Islet precursor cell (in vitro differentiated cells): ENCODE data around the gene EP400.
"Not testable (repeated sequence)": the region's sequence is repeated elsewhere in the genome, so short reads cannot be mapped to it uniquely, and the experiment has no call there.

Source experiments
- DNase-seq: peaks from one replicate; pipeline ENCODE4 v3.0.0-alpha.2; 2018

Gene EP400

DNA sequence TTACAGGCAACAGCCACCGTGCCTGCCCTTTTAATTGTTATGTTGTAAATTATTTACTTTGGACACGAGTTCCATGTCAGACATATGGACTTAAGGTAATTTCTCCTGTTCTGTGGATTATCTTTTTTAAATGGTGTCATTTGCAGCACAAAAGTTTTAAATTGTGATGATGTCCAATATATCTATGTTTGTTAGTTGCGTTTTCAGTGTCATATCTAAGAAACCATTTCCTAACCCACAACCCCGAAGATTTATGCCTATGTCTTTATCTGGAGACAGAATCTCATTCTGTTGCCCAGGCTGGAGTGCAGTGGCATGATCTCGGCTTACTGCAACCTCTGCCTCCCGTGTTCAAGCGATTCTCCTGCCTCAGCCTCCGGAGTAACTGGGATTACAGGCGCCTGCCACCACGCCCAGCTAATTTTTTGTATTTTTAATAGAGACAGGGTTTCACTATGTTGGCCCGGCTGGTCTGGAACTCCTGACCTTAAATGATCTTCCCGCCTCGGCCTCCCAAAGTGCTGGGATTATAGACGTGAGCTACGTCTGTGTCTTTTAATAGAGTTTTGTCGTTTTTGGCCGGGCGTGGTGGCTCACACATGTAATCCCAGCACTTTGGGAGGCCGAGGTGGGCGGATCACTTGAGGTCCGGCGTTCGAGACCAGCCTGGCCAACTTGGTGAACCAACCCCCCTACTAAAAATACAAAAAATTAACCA is 870 bp upstream of the EP400 start:
- not testable (repeated sequence) for DNase-seq

DNA sequence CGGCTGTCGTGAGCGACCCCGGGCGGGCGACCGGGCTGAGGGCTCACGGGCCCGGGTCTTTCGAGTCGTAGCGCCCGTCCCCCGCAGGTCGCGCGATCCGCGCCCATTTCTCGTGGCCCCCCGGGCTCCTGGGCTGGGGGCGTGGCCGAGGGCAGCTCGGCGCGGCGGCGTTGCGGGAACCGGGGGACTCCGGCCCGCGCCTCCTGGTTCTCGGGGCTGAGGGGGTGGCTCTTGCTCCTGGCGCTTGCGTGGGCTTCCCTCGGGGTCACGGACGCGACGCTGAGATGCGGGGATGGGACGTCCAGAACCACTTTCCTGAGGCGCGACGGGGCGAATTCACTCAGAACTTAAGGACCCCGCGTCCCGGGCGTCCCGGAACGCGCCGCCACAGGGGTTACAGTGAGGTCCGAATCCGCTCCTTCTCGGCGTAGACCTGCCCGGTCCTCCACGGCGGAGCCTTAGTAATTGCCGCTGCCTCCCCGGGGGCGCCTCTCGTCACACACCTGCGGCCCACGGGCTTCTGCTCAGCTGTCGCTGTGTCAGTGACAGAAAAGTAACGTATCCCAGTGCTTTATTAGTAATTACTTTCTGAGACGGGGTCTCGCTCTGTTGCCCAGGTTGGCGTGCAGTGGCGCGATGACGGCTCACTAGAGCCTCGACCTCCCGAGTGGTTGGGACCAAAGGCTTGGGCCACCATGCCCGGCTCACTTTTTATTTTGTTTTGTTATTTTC is 606 bp downstream of the EP400 start:
- peak; percentile 66 for DNase-seq

DNA sequence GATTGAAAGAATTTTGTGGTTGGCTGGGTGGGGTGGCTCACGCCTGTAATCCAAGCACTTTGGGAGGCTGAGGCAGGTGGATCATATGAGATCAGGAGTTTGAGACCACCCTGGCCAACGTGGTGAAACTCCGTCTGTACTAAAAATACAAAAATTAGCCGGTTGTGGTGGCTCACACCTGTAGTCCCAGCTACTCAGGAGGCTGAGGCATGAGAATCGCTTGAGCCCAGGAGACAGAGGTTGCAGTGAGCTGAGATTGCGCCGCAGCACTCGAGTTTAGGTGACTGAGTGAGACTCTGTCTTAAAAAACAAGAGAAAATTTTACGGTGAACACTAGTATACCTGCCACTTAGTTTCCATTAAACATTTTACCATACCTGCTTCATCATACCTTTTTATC is 4.1 kb downstream of the EP400 start:
- not testable (repeated sequence) for DNase-seq

DNA sequence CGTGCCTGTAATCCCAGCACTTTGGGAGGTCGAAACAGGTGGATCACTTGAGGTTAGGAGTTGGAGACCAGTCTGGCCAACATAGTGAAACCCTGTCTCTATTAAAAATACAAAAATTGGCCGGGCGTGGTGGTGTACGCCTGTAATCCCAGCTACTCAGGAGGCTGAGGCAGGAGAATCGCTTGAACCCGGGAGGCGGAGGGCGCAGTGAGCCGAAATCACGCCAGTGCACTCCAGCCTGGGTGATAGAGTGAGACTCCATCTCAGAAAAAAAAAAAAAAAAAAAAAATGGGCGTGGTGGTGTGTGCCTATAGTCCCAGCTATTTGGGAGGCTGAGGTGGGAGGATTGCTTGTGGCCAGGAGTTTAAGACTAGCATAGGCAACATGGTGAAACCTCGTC is 4.7 kb downstream of the EP400 start:
- DNase-seq, result not testable (repeated sequence)

DNA sequence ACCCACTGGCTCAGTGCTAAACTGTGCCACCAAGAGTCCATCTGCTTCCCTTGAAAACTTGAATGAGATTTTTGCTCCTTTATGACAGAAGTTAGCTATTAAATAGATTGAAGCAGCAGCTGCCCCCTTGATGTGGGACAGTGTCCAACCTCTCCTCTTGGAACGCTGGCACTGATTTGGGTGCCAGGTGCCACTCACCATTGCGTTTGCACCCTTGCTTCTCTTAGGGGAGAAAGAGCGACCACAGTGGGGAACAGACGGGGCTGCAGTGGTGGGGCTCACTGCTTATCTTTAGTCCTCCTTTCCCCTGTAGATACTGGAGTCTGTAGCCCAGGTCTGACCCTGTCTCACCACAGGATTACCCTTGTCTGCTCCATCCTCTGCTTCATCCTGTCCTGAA is 9.4 kb downstream of the EP400 start:
- no peak for DNase-seq

DNA sequence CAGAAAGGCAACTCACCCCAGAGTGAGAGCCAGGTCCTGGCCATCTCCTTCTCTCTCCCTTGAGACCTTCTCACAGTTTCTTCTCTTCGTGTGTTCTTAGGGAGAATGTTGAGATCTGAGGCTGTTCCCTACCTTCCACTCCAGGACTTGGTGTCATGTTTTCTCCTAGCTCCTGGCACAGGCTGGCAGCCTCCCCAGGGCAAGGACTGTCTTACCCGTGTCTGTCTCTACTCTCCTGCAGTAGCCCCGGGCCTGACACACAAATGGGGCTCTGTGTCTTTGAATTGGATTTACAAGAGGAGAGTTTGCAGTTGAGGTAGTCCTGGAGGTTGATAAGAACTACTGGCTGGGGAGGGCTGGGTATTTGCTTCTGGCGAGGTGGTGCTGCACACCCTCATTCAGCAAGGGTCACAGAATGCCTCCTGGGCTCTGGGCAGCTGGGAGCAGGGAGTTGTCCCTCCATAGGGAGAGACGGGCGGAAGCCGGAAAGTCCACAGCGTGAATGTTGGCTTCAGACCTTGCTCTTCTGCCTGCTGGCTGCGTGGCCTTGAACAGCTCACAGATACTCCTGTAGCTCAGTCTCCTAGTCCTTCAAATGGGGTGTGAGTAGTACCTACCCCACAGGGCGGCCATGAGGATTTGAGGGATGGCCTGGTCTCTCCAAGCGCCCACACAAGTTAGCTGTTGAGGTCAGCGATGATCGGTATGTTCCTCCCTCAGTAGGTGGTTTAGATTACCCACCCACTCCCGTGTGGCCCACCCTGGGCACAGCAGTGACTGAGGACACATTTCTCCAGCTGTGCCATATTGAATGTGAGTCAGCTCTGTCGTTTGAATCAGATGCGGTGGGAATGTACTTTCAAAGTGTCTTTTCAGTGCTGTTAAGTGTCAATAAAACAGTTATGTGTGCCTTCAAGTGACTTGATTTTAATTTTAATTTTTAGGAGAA is 10.2 kb downstream of the EP400 start:
- DNase-seq, result no peak

DNA sequence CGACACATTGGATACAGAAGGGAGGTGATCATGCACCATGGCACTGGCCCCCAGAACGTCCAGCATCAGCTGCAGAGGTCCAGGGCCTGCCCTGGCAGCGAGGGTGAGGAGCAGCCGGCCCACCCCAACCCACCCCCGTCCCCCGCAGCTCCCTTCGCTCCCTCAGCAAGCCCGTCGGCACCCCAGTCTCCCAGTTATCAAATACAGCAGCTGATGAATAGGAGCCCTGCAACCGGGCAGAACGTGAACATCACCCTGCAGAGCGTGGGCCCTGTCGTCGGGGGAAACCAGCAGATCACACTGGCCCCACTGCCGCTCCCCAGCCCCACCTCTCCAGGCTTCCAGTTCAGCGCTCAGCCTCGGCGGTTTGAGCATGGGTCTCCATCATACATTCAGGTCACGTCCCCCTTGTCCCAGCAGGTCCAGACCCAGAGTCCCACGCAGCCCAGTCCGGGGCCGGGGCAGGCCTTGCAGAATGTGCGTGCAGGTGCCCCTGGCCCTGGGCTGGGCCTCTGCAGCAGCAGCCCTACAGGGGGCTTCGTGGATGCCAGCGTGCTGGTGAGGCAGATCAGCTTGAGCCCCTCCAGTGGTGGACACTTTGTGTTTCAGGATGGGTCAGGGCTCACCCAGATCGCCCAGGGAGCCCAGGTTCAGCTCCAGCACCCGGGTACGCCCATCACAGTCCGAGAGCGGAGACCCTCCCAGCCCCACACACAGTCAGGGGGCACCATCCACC is 11.0 kb downstream of the EP400 start:
- not testable (repeated sequence) for DNase-seq

DNA sequence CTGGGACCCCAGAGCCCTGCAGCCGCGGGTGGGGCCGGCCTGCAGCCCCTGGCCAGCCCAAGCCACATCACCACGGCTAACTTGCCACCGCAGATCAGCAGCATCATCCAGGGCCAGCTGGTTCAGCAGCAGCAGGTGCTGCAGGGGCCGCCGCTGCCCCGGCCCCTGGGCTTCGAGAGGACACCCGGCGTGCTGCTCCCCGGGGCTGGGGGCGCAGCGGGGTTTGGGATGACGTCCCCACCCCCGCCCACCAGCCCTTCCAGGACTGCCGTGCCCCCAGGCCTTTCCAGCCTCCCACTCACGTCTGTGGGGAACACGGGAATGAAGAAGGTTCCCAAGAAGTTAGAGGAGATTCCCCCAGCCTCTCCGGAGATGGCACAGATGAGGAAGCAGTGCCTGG is 11.6 kb downstream of the EP400 start:
- DNase-seq, result not testable (repeated sequence)

DNA sequence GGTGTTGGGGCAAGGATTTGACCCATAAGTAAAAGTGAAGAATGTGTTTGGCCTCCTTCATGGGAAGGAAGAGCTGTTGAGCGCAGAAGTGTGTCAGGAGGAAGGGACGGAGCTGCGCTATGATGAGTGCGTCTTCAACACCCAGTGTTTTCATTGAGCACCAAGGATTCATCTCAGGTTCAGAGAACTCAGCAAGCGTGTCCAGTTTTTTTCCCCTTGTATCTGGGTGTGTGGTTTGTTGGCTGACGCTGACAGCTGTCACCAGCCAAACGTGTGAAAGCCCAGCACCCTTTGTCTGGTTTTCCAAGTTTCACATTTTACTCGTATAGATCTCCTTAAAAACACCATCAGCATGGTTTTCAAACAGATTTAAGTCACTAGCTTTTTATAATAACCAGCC is 12.3 kb downstream of the EP400 start:
- DNase-seq, result no peak

DNA sequence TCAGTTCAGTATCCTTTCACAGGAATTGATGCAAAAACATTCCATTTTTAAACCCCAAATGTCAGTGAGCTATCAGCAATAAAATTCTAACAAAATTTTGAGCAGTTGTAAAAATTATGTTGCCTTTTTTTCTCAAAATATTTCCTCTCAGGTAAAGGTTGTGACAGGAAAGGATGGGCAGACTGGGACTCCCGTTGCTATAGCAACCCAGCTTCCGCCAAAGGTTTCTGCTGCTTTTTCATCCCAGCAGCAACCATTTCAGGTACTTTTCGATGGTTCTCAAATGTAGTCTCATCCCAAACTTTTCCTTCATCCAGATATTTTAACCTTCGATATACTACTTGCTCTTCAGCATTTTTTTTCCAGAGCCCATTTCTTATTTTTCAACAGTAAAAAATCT is 13.6 kb downstream of the EP400 start:
- no peak for DNase-seq

DNA sequence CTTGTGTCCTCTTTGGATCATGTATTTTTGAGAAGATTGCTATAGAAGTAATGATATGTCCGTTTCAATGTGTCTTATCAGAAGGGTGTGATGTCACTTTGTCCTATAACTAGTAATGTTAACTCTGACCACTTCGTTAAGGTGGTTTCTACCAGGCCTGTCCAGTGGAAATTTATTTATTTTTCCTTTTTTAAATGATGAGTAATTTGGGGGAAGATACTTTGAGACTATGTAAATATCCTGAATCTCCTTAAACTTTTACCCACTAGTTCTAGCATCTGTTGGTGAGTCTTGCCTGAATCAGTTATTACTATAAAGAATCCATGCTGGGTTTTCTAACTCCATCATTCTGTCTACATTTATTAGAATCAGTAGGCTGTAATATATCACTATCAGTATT is 15.3 kb downstream of the EP400 start:
- DNase-seq, result no peak

DNA sequence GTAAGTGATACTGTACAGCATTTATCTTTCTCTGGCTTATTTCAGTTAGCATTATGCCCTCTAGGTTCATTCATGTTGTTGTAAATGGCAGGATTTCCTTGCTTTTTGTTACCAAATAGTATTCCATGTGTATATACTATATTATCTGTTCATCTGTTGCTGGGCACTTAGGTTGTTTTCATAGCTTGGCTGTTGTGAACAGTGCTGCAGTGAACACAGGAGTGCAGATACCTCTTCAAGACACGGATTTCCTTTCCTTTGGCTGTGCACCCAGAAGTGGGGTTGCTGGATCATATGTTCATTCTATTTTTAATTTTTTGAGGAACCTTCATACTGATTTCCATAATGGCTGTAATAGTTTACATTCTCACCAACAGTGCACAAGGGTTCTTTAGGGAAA is 21.5 kb downstream of the EP400 start:
- no peak for DNase-seq

DNA sequence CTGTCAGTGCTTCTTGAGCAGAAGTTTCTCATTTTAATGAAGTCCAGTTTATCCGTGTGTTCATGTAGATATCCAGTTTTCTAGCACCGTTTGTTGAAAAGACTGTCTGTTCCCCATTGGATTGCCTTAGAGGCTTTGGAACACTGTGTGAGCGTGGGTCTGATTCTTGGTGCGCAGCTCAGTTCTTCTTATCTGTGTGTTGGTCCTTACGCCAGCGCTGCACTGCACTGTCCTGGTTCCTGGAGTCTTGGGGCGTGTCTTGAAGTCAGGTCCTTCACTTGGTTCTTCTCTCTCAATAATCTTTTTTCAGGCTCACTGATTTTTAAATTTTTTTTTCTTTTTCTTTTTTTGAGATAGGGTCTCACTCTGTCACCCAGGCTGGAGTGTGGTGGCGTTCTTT is 25.5 kb downstream of the EP400 start:
- no peak for DNase-seq

DNA sequence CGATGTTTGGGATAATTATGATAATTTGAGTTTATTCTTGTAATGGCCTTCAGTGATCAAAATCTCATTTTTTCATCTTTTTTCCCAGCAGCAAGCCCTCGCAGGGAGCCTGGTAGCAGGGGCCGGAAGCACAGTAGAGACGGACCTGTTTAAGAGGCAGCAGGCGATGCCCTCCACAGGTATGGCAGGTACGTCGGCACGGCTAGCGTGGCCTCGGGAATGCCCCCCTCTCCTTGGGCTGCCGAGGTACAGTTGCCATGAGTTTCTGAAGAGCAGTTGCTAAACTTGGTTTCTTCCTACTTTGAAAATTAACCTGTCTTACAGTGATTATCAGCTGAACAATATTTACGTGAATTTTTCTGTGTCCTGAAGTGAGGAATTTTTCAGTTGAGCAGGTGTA is 29.9 kb downstream of the EP400 start:
- no peak for DNase-seq

DNA sequence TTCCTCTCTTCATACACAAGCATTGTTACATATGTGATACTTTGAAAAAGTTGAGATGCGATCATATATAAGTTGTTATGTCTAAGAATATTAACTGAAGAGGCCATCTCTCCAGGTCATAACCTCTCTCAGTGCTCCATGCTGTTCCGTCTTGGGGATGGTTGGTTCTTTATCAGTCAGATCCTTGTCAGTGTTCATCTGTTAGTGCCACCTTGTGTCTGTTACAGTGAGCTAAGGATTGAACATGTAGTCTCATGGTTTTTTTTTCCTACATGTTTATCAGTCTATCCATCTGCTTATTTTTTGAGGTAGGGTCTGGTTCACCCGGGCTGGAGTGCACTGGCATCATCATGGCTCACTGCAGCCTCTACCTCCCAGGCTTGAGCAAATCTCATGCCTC is 30.5 kb downstream of the EP400 start:
- no peak for DNase-seq

DNA sequence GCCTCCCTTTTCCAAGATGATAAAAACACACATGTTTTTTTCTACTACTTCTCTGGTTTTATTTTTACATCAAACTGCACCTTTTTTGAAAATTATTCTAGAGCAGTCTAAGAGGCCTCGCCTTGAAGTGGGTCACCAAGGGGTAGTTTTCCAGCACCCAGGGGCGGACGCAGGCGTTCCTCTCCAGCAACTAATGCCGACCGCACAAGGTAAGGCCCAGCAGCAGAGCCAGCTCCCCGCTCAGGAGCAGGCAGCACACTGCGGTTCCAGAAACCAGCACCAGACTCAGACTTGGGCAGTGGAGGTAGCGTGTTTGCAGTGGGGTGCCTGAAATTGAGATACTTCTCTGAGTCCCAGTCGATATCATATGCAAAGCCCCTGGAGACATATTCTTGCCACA is 31.6 kb downstream of the EP400 start:
- no peak for DNase-seq

DNA sequence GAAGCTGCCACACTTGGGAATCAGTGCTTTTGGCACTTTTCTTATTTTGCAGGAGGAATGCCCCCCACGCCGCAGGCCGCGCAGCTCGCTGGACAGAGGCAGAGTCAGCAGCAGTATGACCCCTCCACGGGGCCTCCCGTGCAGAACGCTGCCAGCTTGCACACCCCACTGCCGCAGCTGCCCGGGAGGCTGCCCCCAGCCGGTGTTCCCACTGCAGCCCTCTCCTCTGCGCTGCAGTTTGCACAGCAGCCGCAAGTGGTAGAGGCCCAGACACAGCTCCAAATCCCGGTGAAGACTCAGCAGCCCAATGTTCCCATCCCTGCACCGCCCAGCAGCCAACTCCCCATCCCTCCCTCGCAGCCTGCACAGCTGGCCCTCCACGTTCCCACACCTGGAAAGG is 32.3 kb downstream of the EP400 start:
- no peak for DNase-seq

DNA sequence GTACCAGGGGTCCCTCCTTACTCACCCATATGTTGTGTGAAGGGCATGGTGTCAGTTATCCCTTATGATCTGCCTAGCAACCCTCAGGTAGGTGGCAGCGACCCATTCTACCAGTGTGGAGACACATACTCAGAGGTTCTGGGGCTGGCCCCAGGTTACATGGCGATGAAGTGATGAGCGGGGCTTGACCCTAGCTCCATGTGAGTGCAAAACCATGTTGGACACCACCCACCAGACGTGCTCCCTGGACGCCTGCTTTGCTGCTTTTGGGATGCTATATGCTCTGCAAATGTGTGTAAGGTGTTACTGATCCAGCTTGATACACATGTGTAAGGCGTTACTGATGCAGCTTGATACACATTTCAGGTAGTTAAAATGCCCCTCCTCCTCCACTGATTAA is 33.3 kb downstream of the EP400 start:
- DNase-seq, result no peak

DNA sequence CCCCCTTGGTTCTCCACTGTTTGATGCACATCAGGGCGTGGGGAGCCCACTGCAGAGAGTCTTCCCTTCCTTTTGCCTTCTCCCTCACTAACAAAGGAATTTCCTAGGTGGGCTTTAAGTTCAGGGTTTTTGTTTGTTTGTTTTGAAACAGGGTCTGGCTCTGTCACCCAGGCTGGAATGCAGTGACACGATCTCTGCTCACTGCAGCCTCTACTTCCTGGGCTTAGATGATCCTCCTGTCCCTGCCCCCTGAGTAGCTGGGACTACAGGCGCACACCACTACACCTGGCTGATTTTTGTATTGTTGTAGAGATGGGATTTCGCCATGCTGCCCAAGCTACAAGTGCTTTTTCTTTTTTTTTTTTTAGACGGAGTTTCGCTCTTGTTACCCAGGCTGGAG is 33.8 kb downstream of the EP400 start:
- DNase-seq, result no peak

DNA sequence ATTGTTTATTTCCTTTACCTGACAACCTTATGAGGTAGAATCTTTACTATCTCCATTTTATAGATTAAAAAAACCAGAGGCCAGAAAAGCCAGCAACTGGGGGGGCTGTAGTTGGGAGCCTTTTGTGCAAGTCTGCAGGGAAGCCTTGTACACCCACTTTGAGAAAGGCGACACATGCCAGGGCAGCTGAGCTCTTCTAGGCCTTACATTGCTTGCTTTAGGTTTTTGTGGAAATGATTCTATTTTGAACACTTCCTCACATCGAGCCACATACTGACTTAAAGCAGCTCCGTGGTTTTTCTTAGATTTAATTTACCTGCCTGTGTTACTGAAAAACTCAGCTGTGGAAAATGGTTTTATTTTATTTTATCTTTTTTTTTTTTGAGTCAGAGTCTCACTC is 34.6 kb downstream of the EP400 start:
- DNase-seq, result no peak

DNA sequence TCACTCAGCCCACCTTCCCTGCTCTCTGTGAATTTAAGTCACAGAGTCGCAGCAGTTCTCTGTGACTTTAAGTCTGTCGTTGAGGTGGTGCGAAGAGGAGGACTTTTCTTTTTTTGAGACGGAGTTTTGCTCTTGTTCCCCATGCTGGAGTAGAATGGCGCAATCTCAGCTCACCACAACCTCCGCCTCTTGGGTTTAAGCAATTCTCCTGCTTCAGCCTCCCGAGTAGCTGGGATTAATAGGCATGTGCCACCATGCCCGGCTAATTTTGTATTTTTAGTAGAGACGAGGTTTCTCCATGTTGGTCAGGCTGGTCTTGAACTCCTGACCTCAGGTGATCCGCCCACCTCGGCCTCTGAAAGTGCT is 35.8 kb downstream of the EP400 start:
- not testable (repeated sequence) for DNase-seq

DNA sequence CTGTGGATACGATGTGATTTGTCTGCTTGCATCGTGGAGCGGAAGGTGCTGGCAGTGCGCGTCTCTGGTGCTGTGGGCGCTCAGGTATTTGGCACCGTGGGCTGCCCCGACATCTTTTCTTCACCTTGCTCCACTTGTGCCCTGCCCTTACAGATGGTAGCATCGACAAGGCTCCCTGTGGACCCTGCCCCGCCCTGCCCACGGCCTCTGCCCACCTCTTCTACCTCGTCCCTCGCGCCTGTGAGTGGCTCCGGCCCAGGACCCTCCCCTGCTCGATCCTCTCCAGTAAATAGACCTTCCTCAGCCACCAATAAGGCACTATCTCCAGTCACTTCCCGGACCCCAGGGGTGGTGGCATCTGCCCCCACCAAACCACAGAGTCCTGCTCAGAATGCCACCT is 36.6 kb downstream of the EP400 start:
- DNase-seq, result no peak

DNA sequence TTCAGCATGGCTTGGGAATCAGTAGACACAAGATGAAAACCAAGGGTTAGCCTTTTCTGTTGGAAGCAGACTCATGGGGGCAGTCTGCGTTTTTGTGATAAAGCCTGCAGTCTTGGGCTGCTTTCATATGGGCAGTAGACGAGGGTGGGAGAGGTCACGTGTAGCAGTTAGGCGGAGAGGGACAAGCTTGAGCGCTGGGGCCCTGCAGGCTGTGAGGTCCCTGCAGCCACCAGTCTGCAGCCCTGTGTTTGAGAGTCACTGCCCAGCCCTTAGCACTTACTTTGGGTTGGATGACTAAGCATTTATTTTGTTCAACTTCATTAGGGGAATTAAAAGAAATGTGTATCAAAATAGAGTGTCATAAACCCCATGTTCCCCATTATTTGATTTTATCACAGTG is 37.2 kb downstream of the EP400 start:
- no peak for DNase-seq
